KOPT-K1 (cell line): Measurements from ENCODE around the gene RELN.
"Not testable (repeated sequence)": the region's sequence is repeated elsewhere in the genome, so short reads cannot be mapped to it uniquely, and the experiment has no call there.

Experiments
- H3K27ac ChIP-seq: fragments of 200-600 bp; sonication (generic); 2 replicates; pipeline ENCODE4 v1.5.1; 2016; ENCODE audit warnings: antibody characterized with exemption, mild to moderate bottlenecking, low read depth, low read length; ENCODE audit not compliant: poor library complexity, severe bottlenecking
- H3K36me3 ChIP-seq: fragments of 200-600 bp; sonication (generic); 2 replicates; pipeline ENCODE4 v1.5.1; 2017; ENCODE audit warnings: antibody characterized with exemption, mild to moderate bottlenecking, low read length, moderate library complexity; ENCODE audit not compliant: insufficient read depth
- H3K9me3 ChIP-seq: fragments of 200-600 bp; sonication (generic); 2 replicates; pipeline ENCODE4 v1.5.1; 2017; ENCODE audit warnings: antibody characterized with exemption, low read length, mild to moderate bottlenecking; ENCODE audit not compliant: insufficient read depth, poor library complexity, severe bottlenecking

RELN gene

GRCh38 chr7:103525937-103526336 is 463.5 kb downstream of the RELN start:
- Histone ChIP-seq H3K27ac (no peak overlapping the region), H3K9me3 (no peaks in the 10 kb centered on the region), H3K36me3 (no peaks in the 10 kb centered on the region)

- Histone ChIP-seq H3K9me3 (no peaks in the 10 kb centered on the region), H3K27ac (no peak overlapping the region), H3K36me3 (no peaks in the 10 kb centered on the region)
Measured at GRCh38 chr7:103524042-103524907, 465.2 kb downstream of the RELN start.

GRCh38 chr7:103521937-103522336 is 467.5 kb downstream of the RELN start:
- Histone ChIP-seq H3K36me3 (no peaks in the 10 kb centered on the region), H3K27ac (no peak overlapping the region), H3K9me3 (no peaks in the 10 kb centered on the region)

- Histone ChIP-seq H3K27ac (no peak overlapping the region), H3K9me3 (no peaks in the 10 kb centered on the region)
Measured at GRCh38 chr7:103504505-103505135, 484.8 kb downstream of the RELN start.

GRCh38 chr7:103501206-103501605 is 488.3 kb downstream of the RELN start:
- H3K36me3 ChIP-seq = no peaks in the 10 kb centered on the region

More at GRCh38 chr7:103504505-103505135, 484.8 kb downstream of the RELN start:
- H3K36me3 ChIP-seq = no peaks in the 10 kb centered on the region

GRCh38 chr7:103499976-103500375 is 489.5 kb downstream of the RELN start:
- Histone ChIP-seq H3K9me3 (no peaks in the 10 kb centered on the region), H3K27ac (no peak overlapping the region), H3K36me3 (no peaks in the 10 kb centered on the region)

More at GRCh38 chr7:103501206-103501605, 488.3 kb downstream of the RELN start:
- no peaks in the 10 kb centered on the region for H3K9me3 ChIP-seq
- H3K27ac ChIP-seq = no peak overlapping the region

GRCh38 chr7:103487419-103487818 is 502.0 kb downstream of the RELN start:
- Histone ChIP-seq H3K27ac (no peak overlapping the region), H3K36me3 (no peaks in the 10 kb centered on the region), H3K9me3 (no peaks in the 10 kb centered on the region)

GRCh38 chr7:103486873-103487272 is 502.6 kb downstream of the RELN start:
- not testable (repeated sequence) for H3K27ac ChIP-seq, H3K36me3 ChIP-seq, H3K9me3 ChIP-seq

GRCh38 chr7:103480771-103481170 is 508.7 kb downstream of the RELN start:
- Histone ChIP-seq H3K9me3 (no peaks in the 10 kb centered on the region), H3K36me3 (no peaks in the 10 kb centered on the region), H3K27ac (no peak overlapping the region)

GRCh38 chr7:103474956-103475355 is 514.5 kb downstream of the RELN start:
- Histone ChIP-seq H3K36me3 (no peaks in the 10 kb centered on the region), H3K9me3 (no peaks in the 10 kb centered on the region)

GRCh38 chr7:103469095-103469948 is 520.1 kb downstream of the RELN start:
- Histone ChIP-seq H3K9me3 (no peaks in the 10 kb centered on the region), H3K36me3 (no peaks in the 10 kb centered on the region), H3K27ac (no peak overlapping the region)

More at GRCh38 chr7:103474956-103475355, 514.5 kb downstream of the RELN start:
- no peak overlapping the region for H3K27ac ChIP-seq

- Histone ChIP-seq H3K27ac (no peak overlapping the region), H3K36me3 (no peaks in the 10 kb centered on the region)
Measured at GRCh38 chr7:103466814-103467213, 522.6 kb downstream of the RELN start.

GRCh38 chr7:103462358-103462757 is 527.1 kb downstream of the RELN start:
- no peaks in the 10 kb centered on the region for H3K9me3 ChIP-seq
- H3K27ac ChIP-seq = no peak overlapping the region
- no peaks in the 10 kb centered on the region for H3K36me3 ChIP-seq

More at GRCh38 chr7:103466814-103467213, 522.6 kb downstream of the RELN start:
- H3K9me3 ChIP-seq = no peaks in the 10 kb centered on the region

- Histone ChIP-seq H3K36me3 (no peaks in the 10 kb centered on the region), H3K9me3 (peaks cover 6% of the 10 kb centered on the region), H3K27ac (no peak overlapping the region)
Measured at GRCh38 chr7:103447073-103447960, 542.1 kb downstream of the RELN start.
